Ishikawa (cell line): ENCODE results near the gene DBR1.

ENCODE experiments used
- CEBPB ChIP-seq: IDR thresholded peaks from 2 replicates; pipeline ENCODE4 v1.6.1; 2012
- CREB1 ChIP-seq: IDR thresholded peaks from 2 replicates; pipeline ENCODE4 v1.6.1; 2012; ENCODE audit warnings: low read depth
- EGR1 ChIP-seq: IDR thresholded peaks from 2 replicates; pipeline ENCODE4 v1.6.1; 2012
- EP300 ChIP-seq: IDR thresholded peaks from 2 replicates; pipeline ENCODE4 v1.6.1; 2012; ENCODE audit warnings: borderline replicate concordance
- FOXM1 ChIP-seq: IDR thresholded peaks from 2 replicates; pipeline ENCODE4 v1.6.1; 2012; ENCODE audit warnings: low read depth, borderline replicate concordance
- MAX ChIP-seq: IDR thresholded peaks from 2 replicates; pipeline ENCODE4 v1.6.1; 2012
- NFIC ChIP-seq: IDR thresholded peaks from 2 replicates; pipeline ENCODE4 v1.6.1; 2012
- RAD21 ChIP-seq: IDR thresholded peaks from 2 replicates; pipeline ENCODE4 v1.6.1; 2012; ENCODE audit warnings: low read depth
- TAF1 ChIP-seq: IDR thresholded peaks from 2 replicates; pipeline ENCODE4 v1.6.1; 2012; ENCODE audit warnings: low read depth, mild to moderate bottlenecking
- TCF12 ChIP-seq: IDR thresholded peaks from 2 replicates; pipeline ENCODE4 v1.6.1; 2012; ENCODE audit warnings: low read depth
- TEAD4 ChIP-seq: IDR thresholded peaks from 2 replicates; pipeline ENCODE4 v1.6.1; 2012
- USF1 ChIP-seq: IDR thresholded peaks from 2 replicates; pipeline ENCODE4 v1.6.1; 2012
- YY1 ChIP-seq: IDR thresholded peaks from 2 replicates; pipeline ENCODE4 v1.6.1; 2012; ENCODE audit warnings: low read depth
- ZBTB7A ChIP-seq: IDR thresholded peaks from 2 replicates; pipeline ENCODE4 v1.6.1; 2012; ENCODE audit warnings: low read depth
- TF ChIP-seq, protein P1 (sequence below): IDR thresholded peaks from 2 replicates; pipeline ENCODE4 v1.6.1; 2012; ENCODE audit warnings: low read depth, mild to moderate bottlenecking

Gene DBR1

DNA sequence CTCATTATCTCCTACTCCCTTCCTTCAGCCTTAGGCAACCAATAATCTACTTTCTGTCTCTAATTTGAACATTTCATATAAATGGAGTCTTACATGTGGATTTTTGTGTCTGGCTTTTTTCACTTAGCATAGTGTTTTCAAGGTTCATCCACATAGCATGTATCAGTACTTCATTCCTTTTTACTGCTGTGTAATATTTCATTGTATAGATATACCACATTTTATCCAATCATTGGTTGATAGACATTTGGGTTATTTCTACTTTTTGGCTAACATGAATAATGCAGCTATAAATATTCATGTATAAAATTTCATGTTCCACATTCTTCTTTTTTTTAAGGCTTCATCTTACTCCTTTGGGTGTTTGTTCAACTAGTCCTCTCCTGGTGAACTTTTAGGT is 20.2 kb downstream of the DBR1 start:
- TF ChIP-seq, protein P1, sequence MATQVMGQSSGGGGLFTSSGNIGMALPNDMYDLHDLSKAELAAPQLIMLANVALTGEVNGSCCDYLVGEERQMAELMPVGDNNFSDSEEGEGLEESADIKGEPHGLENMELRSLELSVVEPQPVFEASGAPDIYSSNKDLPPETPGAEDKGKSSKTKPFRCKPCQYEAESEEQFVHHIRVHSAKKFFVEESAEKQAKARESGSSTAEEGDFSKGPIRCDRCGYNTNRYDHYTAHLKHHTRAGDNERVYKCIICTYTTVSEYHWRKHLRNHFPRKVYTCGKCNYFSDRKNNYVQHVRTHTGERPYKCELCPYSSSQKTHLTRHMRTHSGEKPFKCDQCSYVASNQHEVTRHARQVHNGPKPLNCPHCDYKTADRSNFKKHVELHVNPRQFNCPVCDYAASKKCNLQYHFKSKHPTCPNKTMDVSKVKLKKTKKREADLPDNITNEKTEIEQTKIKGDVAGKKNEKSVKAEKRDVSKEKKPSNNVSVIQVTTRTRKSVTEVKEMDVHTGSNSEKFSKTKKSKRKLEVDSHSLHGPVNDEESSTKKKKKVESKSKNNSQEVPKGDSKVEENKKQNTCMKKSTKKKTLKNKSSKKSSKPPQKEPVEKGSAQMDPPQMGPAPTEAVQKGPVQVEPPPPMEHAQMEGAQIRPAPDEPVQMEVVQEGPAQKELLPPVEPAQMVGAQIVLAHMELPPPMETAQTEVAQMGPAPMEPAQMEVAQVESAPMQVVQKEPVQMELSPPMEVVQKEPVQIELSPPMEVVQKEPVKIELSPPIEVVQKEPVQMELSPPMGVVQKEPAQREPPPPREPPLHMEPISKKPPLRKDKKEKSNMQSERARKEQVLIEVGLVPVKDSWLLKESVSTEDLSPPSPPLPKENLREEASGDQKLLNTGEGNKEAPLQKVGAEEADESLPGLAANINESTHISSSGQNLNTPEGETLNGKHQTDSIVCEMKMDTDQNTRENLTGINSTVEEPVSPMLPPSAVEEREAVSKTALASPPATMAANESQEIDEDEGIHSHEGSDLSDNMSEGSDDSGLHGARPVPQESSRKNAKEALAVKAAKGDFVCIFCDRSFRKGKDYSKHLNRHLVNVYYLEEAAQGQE: no peak
- TF ChIP-seq NFIC (no peak), FOXM1 (no peak), CREB1 (no peak), EP300 (no peak), EGR1 (no peak), MAX (no peak), YY1 (no peak), TEAD4 (no peak), USF1 (no peak), RAD21 (no peak), TCF12 (no peak), CEBPB (no peak), ZBTB7A (no peak), TAF1 (no peak)

- TF ChIP-seq TCF12 (no peak), FOXM1 (no peak), EGR1 (no peak), CREB1 (no peak), TAF1 (no peak)
- TF ChIP-seq, protein P1: no peak
Observed at GRCh38 chr3:138148503-138148902, 26.2 kb downstream of the DBR1 start.

DNA sequence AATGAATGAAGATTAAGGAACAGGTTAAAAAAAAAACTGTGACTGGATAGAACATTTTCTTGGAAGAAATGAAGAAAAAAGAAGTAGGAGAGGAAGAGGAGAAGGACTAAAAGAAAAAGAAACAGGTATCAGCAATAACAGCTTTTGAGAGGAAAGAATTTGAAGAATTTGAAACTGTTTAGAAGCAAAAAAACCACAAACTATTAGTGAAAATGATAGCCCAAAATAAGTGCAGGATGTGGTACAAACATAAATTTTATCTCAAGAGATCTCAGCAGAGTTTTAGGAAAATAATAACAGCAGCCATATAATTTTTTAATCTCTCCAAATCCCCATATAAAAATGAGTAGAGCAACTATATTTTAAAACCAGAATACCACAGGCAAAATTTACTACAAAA is 33.8 kb downstream of the DBR1 start:
- TF ChIP-seq, protein P1: no peak
- TF ChIP-seq TEAD4 (no peak), RAD21 (no peak), CEBPB (no peak), YY1 (no peak), EP300 (no peak), EGR1 (no peak), TCF12 (no peak), NFIC (no peak), FOXM1 (no peak), MAX (no peak), USF1 (no peak), CREB1 (no peak), ZBTB7A (no peak), TAF1 (no peak)

DNA sequence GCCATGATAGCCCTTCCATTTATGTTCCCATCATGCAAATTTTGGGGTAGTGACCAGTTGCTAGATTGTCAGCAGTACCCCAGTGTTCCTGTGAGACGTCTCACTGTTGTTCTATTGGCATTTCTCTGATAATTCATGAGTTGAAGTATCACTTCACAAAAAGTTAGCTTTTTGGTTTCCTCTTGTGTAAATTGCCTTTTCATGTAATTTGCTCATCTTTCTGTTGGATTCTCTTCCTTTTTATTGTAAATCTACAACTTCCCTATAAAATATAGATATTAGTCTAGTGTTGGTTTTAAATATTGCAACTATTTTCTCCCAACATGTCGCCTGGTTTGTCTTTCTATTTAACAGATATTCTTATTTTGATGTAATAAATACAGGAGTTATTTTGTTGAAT is 35.0 kb downstream of the DBR1 start:
- TF ChIP-seq YY1 (no peak), FOXM1 (no peak), RAD21 (no peak), EGR1 (no peak), EP300 (no peak), NFIC (no peak), TEAD4 (no peak), TCF12 (no peak), USF1 (no peak), TAF1 (no peak), ZBTB7A (no peak), CREB1 (no peak), CEBPB (no peak), MAX (no peak)
- TF ChIP-seq, protein P1: no peak
